GM23338 (cell line): ENCODE data around the gene SLC26A1. TPM values are rescaled to one million over a fixed set of nuclear protein-coding genes. Genes with fewer than 3 reads are reported as not detected.

Source experiments
- ATAC-seq: fragments of 200-7000 bp; cut with Tn5 transposase; 3 replicates; pipeline ENCODE4 v1.9.1; 2020
- DNase-seq: peaks from one replicate; pipeline ENCODE4 v3.0.0-alpha.2; 2015; ENCODE audit warnings: low spot score
- H2AFZ ChIP-seq: fragments of 200-600 bp; sonication (generic); 2 replicates; pipeline ENCODE4 v1.8.0; 2016; ENCODE audit warnings: antibody characterized with exemption, mild to moderate bottlenecking, moderate library complexity
- H3F3A ChIP-seq: fragments of 200-600 bp; sonication (generic); replicated peaks from 2 replicates; pipeline ENCODE4 v1.8.0; 2017; ENCODE audit warnings: antibody characterized with exemption, mixed run types, low read depth
- H3K27ac ChIP-seq: fragments of 200-600 bp; sonication (generic); 2 replicates; pipeline ENCODE4 v1.6.1; 2016; ENCODE audit warnings: low read depth
- H3K27me3 ChIP-seq: fragments of 200-600 bp; sonication (generic); 2 replicates; pipeline ENCODE4 v1.8.0; 2016; ENCODE audit warnings: mild to moderate bottlenecking, mixed run types, moderate library complexity; ENCODE audit not compliant: insufficient read depth
- H3K36me3 ChIP-seq: fragments of 200-600 bp; sonication (generic); 2 replicates; pipeline ENCODE4 v1.8.0; 2016; ENCODE audit warnings: mild to moderate bottlenecking; ENCODE audit not compliant: insufficient read depth
- H3K4me1 ChIP-seq: fragments of 200-600 bp; sonication (generic); 2 replicates; pipeline ENCODE4 v1.8.0; 2016; ENCODE audit warnings: mild to moderate bottlenecking, moderate library complexity; ENCODE audit not compliant: insufficient read depth
- H3K4me2 ChIP-seq: fragments of 200-600 bp; sonication (generic); 2 replicates; pipeline ENCODE4 v1.7.1; 2017; ENCODE audit warnings: mixed run types
- H3K4me3 ChIP-seq: fragments of 200-600 bp; sonication (generic); 2 replicates; pipeline ENCODE4 v1.6.1; 2016; ENCODE audit warnings: mixed run types
- H3K79me2 ChIP-seq: fragments of 200-600 bp; sonication (generic); replicated peaks from 2 replicates; pipeline ENCODE4 v1.8.0; 2017; ENCODE audit warnings: mild to moderate bottlenecking; ENCODE audit not compliant: insufficient read depth
- H3K9me2 ChIP-seq: fragments of 200-600 bp; sonication (generic); 2 replicates; pipeline ENCODE4 v1.8.0; 2017; ENCODE audit not compliant: insufficient read depth
- H4K20me1 ChIP-seq: fragments of 200-600 bp; sonication (generic); replicated peaks from 2 replicates; pipeline ENCODE4 v1.8.0; 2017; ENCODE audit warnings: mild to moderate bottlenecking; ENCODE audit not compliant: insufficient read depth
- H3K27ac Mint-ChIP-seq: 2 replicates; pipeline ENCODE4 v1.8.0; 2020; ENCODE audit warnings: inconsistent platforms, mild to moderate bottlenecking, moderate library complexity, mixed read lengths
- H3K27me3 Mint-ChIP-seq: 3 replicates; pipeline ENCODE4 v1.8.0; 2022; ENCODE audit warnings: low read depth, mild to moderate bottlenecking, moderate library complexity, mixed read lengths, inconsistent platforms; ENCODE audit not compliant: insufficient read depth, poor library complexity
- H3K36me3 Mint-ChIP-seq: 3 replicates; pipeline ENCODE4 v1.8.0; 2021; ENCODE audit warnings: low read depth, mild to moderate bottlenecking, inconsistent platforms, moderate library complexity, mixed read lengths
- H3K4me1 Mint-ChIP-seq: 3 replicates; pipeline ENCODE4 v1.8.0; 2020; ENCODE audit warnings: mild to moderate bottlenecking, inconsistent platforms, mixed read lengths
- H3K4me3 Mint-ChIP-seq: 3 replicates; pipeline ENCODE4 v1.8.0; 2021; ENCODE audit warnings: moderate library complexity, mild to moderate bottlenecking, inconsistent platforms, mixed read lengths
- H3K9me3 Mint-ChIP-seq: 3 replicates; pipeline ENCODE4 v1.8.0; 2020; ENCODE audit warnings: moderate library complexity, mild to moderate bottlenecking, inconsistent platforms, mixed read lengths
- CTCF ChIP-seq, 2 experiments: fragments of 200-600 bp in 1 of 2; sonication (generic) in 1 of 2; conservative IDR thresholded peaks; 2 replicates each; pipeline versions ENCODE4 v1.5.1 to v1.6.1; 2016 to 2017; ENCODE audit warnings: antibody characterized with exemption in 2 of 2, low read depth in 2 of 2, mild to moderate bottlenecking in 2 of 2, moderate library complexity in 1 of 2
- JUNB ChIP-seq: IDR thresholded peaks from one replicate; pipeline ENCODE4 v1.6.1; 2016; ENCODE audit warnings: antibody characterized with exemption; ENCODE audit not compliant: unreplicated experiment
- NANOG ChIP-seq: IDR thresholded peaks from 2 replicates; pipeline ENCODE4 v1.6.1; 2016; ENCODE audit warnings: antibody characterized with exemption, borderline replicate concordance
- POLR2AphosphoS5 ChIP-seq: IDR thresholded peaks from 2 replicates; pipeline ENCODE4 v1.6.1; 2016; ENCODE audit warnings: antibody characterized with exemption, low read depth
- REST ChIP-seq: IDR thresholded peaks from one replicate; pipeline ENCODE4 v1.6.1; 2018; ENCODE audit warnings: antibody characterized with exemption; ENCODE audit not compliant: unreplicated experiment
- STAT1 ChIP-seq: IDR thresholded peaks from one replicate; pipeline ENCODE4 v1.6.1; 2016; ENCODE audit warnings: antibody characterized with exemption; ENCODE audit not compliant: unreplicated experiment
- ZNF114 ChIP-seq: fragments of 250-450 bp; sonication (Bioruptor Pico); IDR thresholded peaks from 2 replicates; pipeline ENCODE4 v1.5.0; 2020; ENCODE audit warnings: mild to moderate bottlenecking, moderate library complexity
- ZNF331 ChIP-seq: fragments of 250-450 bp; sonication (Bioruptor Pico); IDR thresholded peaks from 2 replicates; pipeline ENCODE4 v1.5.0; 2020; ENCODE audit warnings: low read depth, mild to moderate bottlenecking, moderate library complexity
- ZNF462 ChIP-seq: fragments of 250-450 bp; sonication (Bioruptor Pico); IDR thresholded peaks from 2 replicates; pipeline ENCODE4 v1.5.0; 2020; ENCODE audit warnings: mild to moderate bottlenecking, moderate library complexity
- polyA plus RNA-seq: library from polyadenylated mRNA; unstranded; fragments of >200 nt; fragmentation: Nextera tagmentation; extraction: Ambion mirVana; gene quantifications from 2 replicates; pipeline ENCODE4 v1.2.1, GENCODE V29; 2016
- total RNA-seq: library from RNA; depleted of rRNA; stranded (reverse); fragments of >200 nt; shearing (Covaris generic); gene quantifications from 2 replicates; pipeline ENCODE4 v1.2.3, GENCODE V29; 2014

Gene SLC26A1
- total and polyA plus RNA-seq, 2 experiments from 2014 or later = 0.10 to 0.27 TPM

- TF ChIP-seq ZNF462 (CRISPR knock-in tag) = no peak
- no peak for TF ChIP-seq NANOG
- no peak for TF ChIP-seq STAT1
- TF ChIP-seq ZNF331 (CRISPR knock-in tag) = no peak
- TF ChIP-seq ZNF114 = no peak
- no peak for TF ChIP-seq CTCF (conservative IDR thresholded peaks at IDR 0.05; ENCODE audit: low read depth in 2 of 2)
Observed at GRCh38 chr4:986428-986878, 6.8 kb downstream of the SLC26A1 start (continued).

- no peaks in the 10 kb centered on the region for H4K20me1 ChIP-seq
- peaks cover 16% of the 10 kb centered on the region for H3K4me1 ChIP-seq
- H3K36me3 ChIP-seq = no peaks in the 10 kb centered on the region
- H3K9me3 Mint-ChIP-seq = no peaks in the 10 kb centered on the region
- H3K4me3 ChIP-seq = peak overlapping the region; percentile 48
- H3K79me2 ChIP-seq = no peaks in the 10 kb centered on the region
- H3K4me3 Mint-ChIP-seq = peak overlapping the region; percentile 49
- peak overlapping the region; percentile 87; the same call in 1 of the 2 replicates for H2AFZ ChIP-seq
- peaks cover 2% of the 10 kb centered on the region; the same call in 2 of the 3 replicates for H3K4me1 Mint-ChIP-seq
- H3K4me2 ChIP-seq = peak overlapping the region; percentile 84
- no peaks in the 10 kb centered on the region for H3K36me3 Mint-ChIP-seq
- H3K27ac ChIP-seq = no peak overlapping the region
- H3K27ac Mint-ChIP-seq = no peak overlapping the region
- peaks cover 9% of the 10 kb centered on the region; the same call in 1 of the 2 replicates for H3F3A ChIP-seq
- H3K9me2 ChIP-seq = no peaks in the 10 kb centered on the region
- DNase-seq (peak; percentile 88), ATAC-seq (peak; percentile 80)
- peaks cover 36% of the 10 kb centered on the region for H3K27me3 Mint-ChIP-seq
- peaks cover 17% of the 10 kb centered on the region for H3K27me3 ChIP-seq
- no peak for TF ChIP-seq JUNB
- TF ChIP-seq STAT1 = no peak
- peak; percentile 44 for TF ChIP-seq POLR2AphosphoS5
- no peak for TF ChIP-seq REST
- TF ChIP-seq ZNF331 (CRISPR knock-in tag) = no peak
- TF ChIP-seq ZNF114 = no peak
Observed at GRCh38 chr4:985123-985830, 7.9 kb downstream of the SLC26A1 start.
